ENCODE results near the gene DIP2B. TPM values are rescaled to one million over a fixed set of nuclear protein-coding genes. Genes with fewer than 3 reads are reported as not detected.

DIP2B gene
- total and polyA plus RNA-seq, 2 experiments from 2014 or later, result 5.6 to 17.9 TPM

DNA sequence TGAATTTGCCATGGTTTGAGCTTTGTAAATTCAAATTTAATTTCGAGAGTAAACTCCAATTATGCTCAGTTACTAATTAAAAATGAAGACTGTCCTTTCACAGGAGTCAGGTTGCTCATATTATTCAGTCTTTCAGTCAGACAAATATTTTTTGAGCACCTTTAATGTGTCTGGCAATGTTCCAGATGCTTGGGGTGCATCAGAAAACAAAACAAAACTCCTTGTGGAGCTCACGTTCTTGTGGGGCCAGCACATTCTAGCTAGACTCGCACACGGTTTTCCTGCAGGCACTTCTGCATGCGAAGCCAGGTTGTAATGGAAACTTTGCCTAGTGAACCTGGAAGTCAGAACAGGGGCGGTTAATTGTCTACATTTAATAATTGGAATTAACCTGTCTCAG is 195.2 kb downstream of the DIP2B start:
- no peak overlapping the region for H3K4me2 ChIP-seq (ENCODE audit: unreplicated experiment)
- H3F3A ChIP-seq (ENCODE audit: insufficient read depth), result no peaks in the 10 kb centered on the region
- no peak overlapping the region for H3K9ac ChIP-seq
- no peak overlapping the region for H3K27ac ChIP-seq
- no peak overlapping the region for H2AFZ ChIP-seq
- no peaks in the 10 kb centered on the region for H3K27me3 ChIP-seq (replicated peaks; ENCODE audit: insufficient read depth)
- DNase-seq, result no peak
- TF ChIP-seq EZH2phosphoT487 (IDR thresholded peaks at IDR 0.05; ENCODE audit: insufficient read depth, low read depth) (no peak), EZH2 (IDR thresholded peaks at IDR 0.05; ENCODE audit: insufficient read depth, poor library complexity, severe bottlenecking) (no peak)
- H3K4me3 ChIP-seq, result no peak overlapping the region
- WGBS, 2 experiments (ENCODE audit: low coverage in 1 of 2, low lambda C conversion rate in 2 of 2, missing lambda C conversion rate in 2 of 2), result 96 to 98% methylated on average over 6 of the region's 6 CpGs
- H3K9me3 ChIP-seq (ENCODE audit: low read depth), result no peaks in the 10 kb centered on the region
- no peaks in the 10 kb centered on the region for H3K9me2 ChIP-seq (ENCODE audit: insufficient read depth)
- no peaks in the 10 kb centered on the region for H3K79me2 ChIP-seq (ENCODE audit: insufficient read depth)
- peaks cover 47% of the 10 kb centered on the region for H3K36me3 ChIP-seq (ENCODE audit: low read depth)
- no peaks in the 10 kb centered on the region for H3K4me1 ChIP-seq (ENCODE audit: insufficient read depth)
- in situ Hi-C loops (cut with MboI), result no loop called here
- no peaks in the 10 kb centered on the region for H4K20me1 ChIP-seq (ENCODE audit: insufficient read depth)

DNA sequence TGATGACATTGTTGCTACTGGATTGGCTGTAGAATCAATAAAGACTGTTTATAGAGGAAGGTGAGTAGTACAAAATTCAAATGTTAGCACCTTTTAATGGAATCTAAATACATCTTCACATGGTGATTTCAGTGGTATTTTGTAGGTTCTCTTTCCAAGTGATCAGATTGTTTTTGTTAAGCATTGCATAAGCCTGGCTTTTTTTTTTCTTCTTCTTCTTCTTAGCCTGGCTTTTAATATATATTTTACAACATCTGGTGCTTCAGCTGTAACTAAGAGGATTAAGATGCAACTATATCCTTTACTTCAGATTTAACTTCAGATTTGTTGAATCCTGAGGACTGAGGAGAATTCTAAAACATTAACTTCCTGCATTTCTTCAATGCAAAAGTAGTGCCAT is 201.8 kb downstream of the DIP2B start:
- Histone ChIP-seq H3K36me3 (ENCODE audit: low read depth) (peaks cover 26% of the 10 kb centered on the region), H3K79me2 (ENCODE audit: insufficient read depth) (no peaks in the 10 kb centered on the region), H2AFZ (no peak overlapping the region), H3K4me3 (no peak overlapping the region), H4K20me1 (ENCODE audit: insufficient read depth) (no peaks in the 10 kb centered on the region), H3F3A (ENCODE audit: insufficient read depth) (0 out of 2 replicates have a peak, but pooled peaks cover 9% of the 10 kb centered on the region), H3K9me3 (ENCODE audit: low read depth) (no peaks in the 10 kb centered on the region), H3K27me3 (replicated peaks; ENCODE audit: insufficient read depth) (no peaks in the 10 kb centered on the region), H3K4me1 (ENCODE audit: insufficient read depth) (0 out of 2 replicates have a peak, but pooled peaks cover 8% of the 10 kb centered on the region), H3K9ac (no peak overlapping the region), H3K27ac (no peak overlapping the region), H3K4me2 (ENCODE audit: unreplicated experiment) (no peak overlapping the region), H3K9me2 (ENCODE audit: insufficient read depth) (no peaks in the 10 kb centered on the region)
- DNase-seq, result no peak
- no peak for TF ChIP-seq EZH2 (IDR thresholded peaks at IDR 0.05; ENCODE audit: insufficient read depth, poor library complexity, severe bottlenecking)
- no peak for TF ChIP-seq EZH2phosphoT487 (IDR thresholded peaks at IDR 0.05; ENCODE audit: insufficient read depth, low read depth)
- in situ Hi-C loops (cut with MboI), result no loop called here

DNA sequence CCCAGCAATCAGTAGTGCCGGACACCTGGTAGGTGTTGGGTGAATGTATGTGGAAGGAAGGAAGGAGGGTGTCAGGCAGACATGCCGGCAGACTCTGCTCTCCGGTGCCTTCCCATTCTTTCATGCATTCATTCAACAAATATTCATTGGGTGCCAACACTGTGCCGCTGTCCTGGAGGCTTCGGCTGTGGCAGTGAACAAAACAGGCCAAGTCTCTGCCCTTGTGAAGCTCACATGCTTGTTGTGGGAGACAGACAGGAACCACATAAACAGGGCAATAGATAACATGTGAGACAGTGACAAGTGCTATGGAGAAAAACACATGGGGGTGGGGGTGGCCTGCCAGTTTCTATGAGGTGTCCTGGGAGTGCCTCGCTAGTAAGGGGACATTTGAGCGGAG is 202.6 kb downstream of the DIP2B start:
- DNase-seq, result no peak
- Histone ChIP-seq H3K4me1 (ENCODE audit: insufficient read depth) (0 out of 2 replicates have a peak, but pooled peaks cover 8% of the 10 kb centered on the region), H2AFZ (no peak overlapping the region), H3K27ac (no peak overlapping the region), H3K79me2 (ENCODE audit: insufficient read depth) (no peaks in the 10 kb centered on the region), H3K9me2 (ENCODE audit: insufficient read depth) (no peaks in the 10 kb centered on the region), H4K20me1 (ENCODE audit: insufficient read depth) (no peaks in the 10 kb centered on the region), H3K9ac (no peak overlapping the region), H3K4me3 (no peak overlapping the region), H3K27me3 (replicated peaks; ENCODE audit: insufficient read depth) (no peaks in the 10 kb centered on the region), H3K4me2 (ENCODE audit: unreplicated experiment) (no peak overlapping the region), H3K9me3 (ENCODE audit: low read depth) (no peaks in the 10 kb centered on the region), H3F3A (ENCODE audit: insufficient read depth) (0 out of 2 replicates have a peak, but pooled peaks cover 9% of the 10 kb centered on the region), H3K36me3 (ENCODE audit: low read depth) (peaks cover 30% of the 10 kb centered on the region)
- no peak for TF ChIP-seq EZH2 (IDR thresholded peaks at IDR 0.05; ENCODE audit: insufficient read depth, poor library complexity, severe bottlenecking)
- TF ChIP-seq EZH2phosphoT487 (IDR thresholded peaks at IDR 0.05; ENCODE audit: insufficient read depth, low read depth), result no peak
- WGBS, 2 experiments (ENCODE audit: low coverage in 1 of 2, low lambda C conversion rate in 2 of 2, missing lambda C conversion rate in 2 of 2), result 67 to 69% methylated on average over 7 of the region's 7 CpGs
- in situ Hi-C loops (cut with MboI), result no loop called here

DNA sequence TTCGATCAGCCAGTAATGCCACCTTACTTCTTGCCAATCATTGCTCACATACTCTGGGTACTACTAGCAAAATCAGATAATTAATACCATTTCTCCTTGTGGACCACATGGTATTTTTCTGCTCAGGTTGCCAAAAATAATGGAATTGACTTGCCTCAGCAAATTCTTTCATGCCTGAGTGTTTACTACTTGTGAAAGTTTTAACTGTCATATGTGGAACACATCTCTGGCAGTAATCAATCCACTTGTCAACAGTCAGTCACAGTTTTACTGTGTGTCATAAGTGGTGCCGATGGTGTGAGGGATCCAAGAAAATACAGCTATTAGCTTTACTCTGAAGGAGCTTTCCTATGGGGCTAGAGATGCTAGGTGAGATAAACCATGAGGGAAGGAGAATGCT is 203.8 kb downstream of the DIP2B start:
- Histone ChIP-seq H2AFZ (no peak overlapping the region), H3K9me3 (ENCODE audit: low read depth) (no peaks in the 10 kb centered on the region), H3K27ac (no peak overlapping the region), H3K9ac (no peak overlapping the region), H3K27me3 (replicated peaks; ENCODE audit: insufficient read depth) (no peaks in the 10 kb centered on the region), H3F3A (ENCODE audit: insufficient read depth) (0 out of 2 replicates have a peak, but pooled peaks cover 9% of the 10 kb centered on the region), H3K4me3 (no peak overlapping the region), H3K4me1 (ENCODE audit: insufficient read depth) (0 out of 2 replicates have a peak, but pooled peaks cover 8% of the 10 kb centered on the region), H3K9me2 (ENCODE audit: insufficient read depth) (no peaks in the 10 kb centered on the region), H3K4me2 (ENCODE audit: unreplicated experiment) (no peak overlapping the region), H3K79me2 (ENCODE audit: insufficient read depth) (no peaks in the 10 kb centered on the region), H3K36me3 (ENCODE audit: low read depth) (peaks cover 30% of the 10 kb centered on the region), H4K20me1 (ENCODE audit: insufficient read depth) (no peaks in the 10 kb centered on the region)
- in situ Hi-C loops (cut with MboI), result no loop called here
- 2 to 8% methylated on average over 2 of the region's 2 CpGs for WGBS, 2 experiments (ENCODE audit: low coverage in 1 of 2, low lambda C conversion rate in 2 of 2, missing lambda C conversion rate in 2 of 2)
- no peak for TF ChIP-seq EZH2phosphoT487 (IDR thresholded peaks at IDR 0.05; ENCODE audit: insufficient read depth, low read depth)
- no peak for TF ChIP-seq EZH2 (IDR thresholded peaks at IDR 0.05; ENCODE audit: insufficient read depth, poor library complexity, severe bottlenecking)
- DNase-seq, result peak; percentile 51

DNA sequence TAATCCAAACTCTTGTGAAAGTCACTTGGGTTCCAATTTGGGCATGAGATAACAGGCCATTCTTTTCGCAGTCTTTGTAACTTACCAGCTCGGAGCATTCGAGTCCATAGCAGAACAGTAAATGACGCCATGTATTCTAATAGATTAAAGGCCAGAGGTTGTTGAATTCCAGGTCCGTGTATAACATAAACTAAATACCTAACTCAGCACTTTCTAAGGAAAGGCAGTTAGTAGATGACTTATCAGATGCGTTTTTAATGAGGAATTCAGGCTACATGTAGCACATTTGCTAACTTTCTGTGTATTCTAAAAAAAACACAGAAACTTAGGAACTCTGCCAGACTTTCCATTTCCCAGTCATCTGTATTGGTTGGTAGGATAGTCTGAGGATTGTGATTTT is 206.3 kb downstream of the DIP2B start:
- Histone ChIP-seq H3K4me2 (ENCODE audit: unreplicated experiment) (no peak overlapping the region), H3K9ac (no peak overlapping the region), H3K36me3 (ENCODE audit: low read depth) (peaks cover 19% of the 10 kb centered on the region), H3K4me3 (no peak overlapping the region), H3K27ac (no peak overlapping the region), H4K20me1 (ENCODE audit: insufficient read depth) (no peaks in the 10 kb centered on the region), H3K4me1 (ENCODE audit: insufficient read depth) (0 out of 2 replicates have a peak, but pooled peaks cover 8% of the 10 kb centered on the region), H2AFZ (no peak overlapping the region), H3K9me3 (ENCODE audit: low read depth) (no peaks in the 10 kb centered on the region), H3K27me3 (replicated peaks; ENCODE audit: insufficient read depth) (no peaks in the 10 kb centered on the region), H3K79me2 (ENCODE audit: insufficient read depth) (no peaks in the 10 kb centered on the region), H3K9me2 (ENCODE audit: insufficient read depth) (no peaks in the 10 kb centered on the region), H3F3A (ENCODE audit: insufficient read depth) (0 out of 2 replicates have a peak, but pooled peaks cover 12% of the 10 kb centered on the region)
- TF ChIP-seq EZH2 (IDR thresholded peaks at IDR 0.05; ENCODE audit: insufficient read depth, poor library complexity, severe bottlenecking), result no peak
- TF ChIP-seq EZH2phosphoT487 (IDR thresholded peaks at IDR 0.05; ENCODE audit: insufficient read depth, low read depth), result no peak
- WGBS, 2 experiments (ENCODE audit: low coverage in 1 of 2, low lambda C conversion rate in 2 of 2, missing lambda C conversion rate in 2 of 2), result 92 to 97% methylated on average over 6 of the region's 6 CpGs
- in situ Hi-C loops (cut with MboI), result no loop called here
- DNase-seq, result no peak

Measured in GM23248 (cell line).